Caki2 (cell line): ENCODE data around the gene MGMT. TPM values are rescaled to one million over a fixed set of nuclear protein-coding genes. Genes with fewer than 3 reads are reported as not detected.

Source experiments
- DNase-seq: peaks from one replicate; pipeline ENCODE4 v3.0.0-alpha.2; 2015; ENCODE audit warnings: low read depth
- in situ Hi-C: cut with HindIII; loops from 2 replicates; pipeline ENCODE4 v1.10.0; 2016; ENCODE audit warnings: low sequenced_read_pairs, low pct_unique_long_range_greater_than_20kb, mixed read lengths
- total RNA-seq: library from RNA; depleted of rRNA; stranded (reverse); fragments of >200 nt; shearing (Covaris generic); gene quantifications from 2 replicates; pipeline ENCODE4 v1.2.3, GENCODE V29; 2014; ENCODE audit warnings: low replicate concordance

The MGMT gene
- total RNA-seq, 1 experiment from 2014 or later = 101 TPM

- in situ Hi-C loops = no loop called here
- peak; percentile 8 for DNase-seq
Observed at GRCh38 chr10:129622736-129623135, 155.7 kb downstream of the MGMT start.

DNA sequence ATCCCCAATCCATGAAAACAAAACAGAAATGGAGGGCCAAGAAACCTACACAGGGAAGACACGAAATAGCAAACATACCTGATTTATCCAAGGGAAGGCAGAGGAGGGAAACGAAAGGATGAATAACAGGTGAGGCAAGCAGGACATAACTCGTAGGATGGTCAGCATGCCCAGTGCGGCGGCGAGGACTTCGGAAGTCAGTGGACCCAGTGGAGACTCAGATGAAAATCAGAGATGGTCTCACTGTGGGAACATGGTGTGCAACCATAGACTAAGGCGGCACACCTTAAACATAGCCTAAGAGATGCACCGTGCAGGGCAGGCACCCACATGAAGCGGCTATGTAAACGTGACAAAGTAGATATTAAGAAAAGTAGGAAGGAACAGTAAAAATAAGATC, 157.5 kb downstream of the MGMT start:
- no peak for DNase-seq
- in situ Hi-C loops = no loop called here

DNA sequence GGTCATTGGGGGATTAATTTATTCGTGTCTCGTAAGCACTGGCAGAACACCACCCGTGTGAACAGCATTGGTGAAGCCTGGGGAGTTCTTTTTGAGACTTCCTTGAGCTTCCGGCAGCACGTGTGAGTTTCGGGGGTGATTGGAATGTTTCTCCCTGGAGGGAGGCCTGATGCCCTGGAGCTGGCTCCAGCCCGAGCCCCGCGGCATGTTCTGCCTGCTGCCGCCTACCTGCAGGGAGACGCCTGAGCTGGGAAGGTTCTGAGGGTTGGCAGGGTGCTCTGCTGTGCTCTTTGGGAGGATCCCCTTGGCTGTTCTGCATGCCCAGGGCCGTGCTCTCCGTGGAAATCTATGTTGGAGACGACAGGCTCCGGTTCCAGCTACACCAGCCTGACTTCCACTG, 159.3 kb downstream of the MGMT start:
- no peak for DNase-seq
- in situ Hi-C loops = no loop called here

DNA sequence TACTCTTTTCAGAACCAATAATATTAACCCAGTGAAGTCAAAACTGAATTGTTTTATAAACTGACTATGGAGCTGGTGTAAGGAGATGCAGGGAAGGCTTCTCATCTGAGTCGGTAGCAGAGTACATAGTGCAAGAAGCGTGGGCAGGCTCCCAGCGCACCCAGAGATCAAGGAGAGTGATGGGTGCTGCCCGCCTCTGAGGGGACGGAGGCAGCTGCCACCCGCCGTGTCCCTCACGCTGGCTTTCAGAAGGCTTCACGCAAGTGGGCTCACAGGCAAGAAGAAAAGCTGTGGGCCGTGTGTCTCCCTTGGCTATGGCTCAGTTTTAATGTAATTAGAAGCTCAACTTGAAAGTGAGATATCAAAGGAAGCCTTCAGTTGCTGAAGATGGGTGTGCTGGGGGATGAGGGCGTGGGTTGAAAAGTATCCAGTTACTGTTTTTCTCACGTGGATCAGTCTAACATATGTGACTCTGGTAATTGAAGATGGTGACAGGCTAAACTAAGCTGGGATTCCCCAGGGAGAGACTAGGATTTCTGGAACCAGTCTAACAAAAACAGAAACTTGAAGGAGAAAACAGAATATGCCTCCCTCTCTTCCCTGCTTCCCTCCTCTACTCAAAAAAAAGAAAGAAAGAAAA, 159.9 kb downstream of the MGMT start:
- DNase-seq = peak; percentile 11
- in situ Hi-C loops = no loop called here

GRCh38 chr10:129627442-129627841, 160.4 kb downstream of the MGMT start:
- no peak for DNase-seq
- in situ Hi-C loops = no loop called here

- in situ Hi-C loops = no loop called here
- no peak for DNase-seq
Observed at GRCh38 chr10:129628823-129629222, 161.8 kb downstream of the MGMT start.

DNA sequence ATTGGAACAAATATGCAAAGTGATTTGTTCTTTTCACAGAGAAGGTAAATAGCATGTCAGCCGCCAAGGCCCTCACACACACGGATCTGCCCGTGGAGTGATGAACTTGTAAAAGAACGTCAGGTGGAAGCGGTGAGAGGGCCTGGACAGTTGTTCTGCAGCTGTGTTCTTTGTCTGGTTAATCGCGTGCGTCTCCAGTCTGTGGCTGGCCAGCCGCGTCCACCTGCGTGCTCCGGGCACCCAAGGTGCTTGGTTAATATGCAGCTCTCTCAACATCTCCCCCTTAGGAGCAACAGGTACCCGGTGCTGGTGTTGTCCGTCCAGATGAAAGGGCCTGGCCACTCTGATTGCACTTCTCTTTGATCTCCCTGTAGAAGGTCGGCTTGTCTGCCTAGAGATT, 162.9 kb downstream of the MGMT start:
- no peak for DNase-seq
- in situ Hi-C loops = no loop called here

DNA sequence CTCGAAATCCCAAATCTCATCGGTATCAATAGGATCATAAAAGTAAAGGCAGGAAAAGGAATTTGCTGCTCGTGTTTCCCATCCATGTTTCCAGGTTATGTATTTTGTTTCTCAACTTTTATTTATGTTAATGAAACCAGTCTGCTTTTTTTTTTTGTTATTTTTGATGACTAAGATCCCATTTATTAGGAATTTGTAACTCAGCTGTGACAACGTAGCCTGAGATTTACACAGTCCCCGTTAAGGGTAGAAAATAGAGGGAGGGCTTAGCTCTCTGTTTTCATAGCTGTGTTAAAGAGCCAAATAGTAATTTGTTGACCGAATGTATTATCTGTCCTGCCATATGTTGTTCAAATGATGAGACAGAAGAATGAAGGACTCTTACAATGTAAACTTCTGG, 164.0 kb downstream of the MGMT start:
- peak; percentile 45 for DNase-seq
- in situ Hi-C loops = no loop called here

GRCh38 chr10:129631870-129632623, 165.0 kb downstream of the MGMT start:
- DNase-seq = no peak
- in situ Hi-C loops = no loop called here

DNA sequence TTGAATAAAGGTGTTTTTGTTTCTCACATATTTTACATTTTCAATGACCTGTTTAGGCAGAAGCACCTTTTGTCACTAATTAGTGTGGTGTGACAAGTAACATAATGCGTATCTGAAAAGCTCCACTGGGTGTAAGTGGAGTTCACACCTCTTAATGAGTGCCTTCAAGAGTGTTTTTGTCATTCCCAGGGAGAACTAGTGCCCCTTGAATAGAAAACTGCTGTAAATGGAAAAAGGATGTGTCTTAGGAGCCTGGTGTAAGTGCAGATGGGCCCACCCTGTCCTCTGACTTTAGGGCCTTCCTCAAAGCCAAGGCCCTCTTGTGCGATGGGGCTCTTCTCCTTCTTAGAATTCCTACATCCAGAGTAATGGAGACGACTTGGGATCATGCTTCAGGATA, 170.0 kb downstream of the MGMT start:
- in situ Hi-C loops = no loop called here
- DNase-seq = no peak

DNA sequence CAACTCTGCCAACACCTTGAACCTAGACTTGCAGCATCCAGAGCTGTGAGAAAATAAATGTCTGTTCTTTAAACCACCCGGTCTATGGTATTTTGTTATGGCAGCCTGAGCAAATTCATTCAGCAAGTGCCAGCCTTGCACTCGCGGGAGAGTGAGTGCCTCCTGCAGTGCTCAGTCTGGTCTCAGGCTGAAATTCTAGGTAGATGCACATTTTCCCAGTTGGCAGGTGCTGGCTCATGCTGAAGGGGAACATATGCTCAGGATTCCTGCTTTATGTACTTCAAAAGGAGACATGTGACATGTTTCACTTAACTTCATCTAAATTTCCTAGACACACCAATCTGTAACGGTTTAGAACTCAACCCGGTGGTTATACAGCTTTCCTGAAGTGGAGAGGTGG, 170.8 kb downstream of the MGMT start:
- in situ Hi-C loops = no loop called here
- DNase-seq = no peak

DNA sequence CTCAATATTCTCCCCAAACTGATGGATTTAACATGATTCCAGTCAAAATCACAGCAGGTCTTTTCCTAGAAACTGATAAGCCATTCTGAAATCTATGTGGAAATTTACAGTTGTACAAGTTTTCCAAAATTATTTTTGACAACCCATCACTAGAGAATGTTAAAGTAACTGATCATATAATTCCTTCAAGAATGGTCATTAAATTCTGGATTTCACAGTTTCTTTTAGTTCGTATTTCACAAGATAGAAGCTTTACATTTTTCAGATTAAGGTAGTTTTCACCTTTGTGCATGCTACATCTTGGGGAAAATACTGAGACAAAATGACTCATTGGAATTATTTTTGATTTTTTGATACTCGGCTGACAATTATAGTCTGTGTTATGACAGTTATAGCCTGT, 174.3 kb downstream of the MGMT start:
- in situ Hi-C loops = no loop called here
- no peak for DNase-seq

DNA sequence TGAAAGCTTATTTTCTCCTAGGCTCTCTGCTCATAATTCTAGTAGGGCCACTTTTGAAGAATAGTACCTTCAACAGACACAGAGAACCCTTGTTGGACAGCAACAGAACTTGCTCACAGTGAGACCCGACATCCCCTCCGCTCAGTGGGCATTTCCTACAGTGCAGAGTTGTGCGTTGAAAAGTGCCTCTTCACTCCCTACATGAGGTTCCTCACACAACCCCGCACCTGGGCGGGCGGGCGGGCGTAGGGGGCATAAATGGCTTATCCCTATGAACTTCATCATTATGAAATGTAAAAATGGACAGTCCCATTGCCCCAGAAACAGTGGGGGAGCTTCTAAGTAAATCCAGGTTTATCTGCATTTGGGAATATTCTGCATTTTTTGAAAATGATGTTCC, 174.9 kb downstream of the MGMT start:
- DNase-seq = no peak
- in situ Hi-C loops = no loop called here

GRCh38 chr10:129642427-129642826, 175.4 kb downstream of the MGMT start:
- peak; percentile 83 for DNase-seq
- in situ Hi-C loops = no loop called here

- no peak for DNase-seq
- in situ Hi-C loops = no loop called here
Observed at GRCh38 chr10:129643266-129643665, 176.2 kb downstream of the MGMT start.

DNA sequence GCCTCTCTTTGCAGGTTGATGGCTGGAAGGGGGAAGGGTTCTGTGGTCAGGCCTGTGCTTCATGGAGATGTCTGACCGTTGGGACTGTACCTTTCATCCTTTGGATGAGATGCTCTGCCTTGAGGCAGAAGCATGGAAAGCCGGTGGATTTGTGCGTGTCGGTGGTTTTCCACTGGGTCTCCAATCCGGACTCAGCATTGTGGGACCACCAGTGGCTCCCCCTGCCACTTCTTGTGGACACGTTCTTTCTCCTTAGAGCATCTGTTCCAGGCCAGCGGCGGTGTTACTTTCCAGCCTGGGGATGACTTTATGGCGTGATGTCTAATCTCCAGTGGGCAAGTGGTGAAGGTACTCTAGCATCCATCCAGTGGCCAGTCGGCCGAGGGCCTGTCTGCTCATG, 178.4 kb downstream of the MGMT start:
- in situ Hi-C loops = no loop called here
- no peak for DNase-seq

DNA sequence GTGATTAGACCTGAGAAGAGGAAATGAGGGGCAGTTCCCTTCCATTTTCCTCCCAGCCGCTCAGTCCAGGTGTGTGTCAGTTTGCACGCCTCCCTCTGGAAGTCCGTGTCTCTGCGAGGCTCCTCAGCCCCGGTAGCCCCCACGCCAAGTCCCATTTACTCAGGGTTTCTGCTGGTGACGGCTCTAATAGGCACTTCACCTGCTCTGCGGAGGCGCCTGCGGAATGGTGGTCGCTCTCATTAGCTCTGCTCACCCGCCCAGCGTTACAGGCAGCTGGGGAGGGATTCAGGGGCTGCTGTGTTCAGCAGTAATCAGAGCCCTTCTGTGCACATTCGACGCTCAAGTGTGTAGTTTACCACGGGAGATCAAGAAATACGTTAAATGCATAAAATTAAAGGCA, 179.9 kb downstream of the MGMT start:
- DNase-seq = no peak
- in situ Hi-C loops = no loop called here

DNA sequence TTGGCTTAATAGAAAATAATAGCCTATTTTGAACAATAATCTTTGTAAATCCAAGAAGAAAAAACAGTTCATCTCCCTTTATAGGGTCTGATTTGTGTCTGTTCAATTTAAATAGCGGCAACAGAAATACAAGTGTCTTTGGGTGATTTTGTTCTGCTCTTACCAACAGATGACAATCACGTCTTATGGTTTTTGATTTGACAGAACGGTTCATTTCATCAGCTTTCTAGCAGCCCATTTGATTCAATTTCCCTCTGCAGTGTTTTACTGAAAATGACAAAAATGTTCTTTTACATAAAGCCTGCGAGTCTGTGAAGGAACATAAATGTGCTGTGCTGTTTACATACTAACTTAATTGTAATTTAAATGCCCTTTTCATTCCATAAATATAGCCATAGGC, 180.5 kb downstream of the MGMT start:
- in situ Hi-C loops = no loop called here
- DNase-seq = no peak

DNA sequence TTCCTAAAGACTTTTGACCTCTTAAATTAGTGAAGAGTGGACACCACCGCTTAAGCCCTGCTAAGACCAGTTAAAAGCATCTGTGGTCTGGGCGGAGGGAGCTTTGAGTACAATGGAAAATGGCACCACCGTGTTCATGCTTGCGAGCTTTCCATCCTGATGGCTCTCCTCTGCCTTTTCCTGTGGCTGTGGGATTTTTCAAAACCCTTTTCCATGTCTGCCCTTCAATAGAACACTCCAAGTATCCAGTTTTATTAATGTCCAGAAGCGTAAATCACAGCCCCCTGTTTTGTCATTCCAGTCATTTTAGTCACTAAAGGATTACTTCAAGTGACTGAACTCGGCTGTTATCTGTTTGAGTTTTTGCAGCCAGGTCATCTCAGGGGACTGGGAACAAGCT, 181.8 kb downstream of the MGMT start:
- in situ Hi-C loops = no loop called here

GRCh38 chr10:129652021-129652420, 185.0 kb downstream of the MGMT start:
- in situ Hi-C loops = no loop called here
- DNase-seq = no peak

More for the DNA sequence above, 181.8 kb downstream of the MGMT start:
- no peak for DNase-seq
